Bone marrow (tissue), 2 donors: ENCODE results near the gene SLC25A41.
A peak's percentile ranks its signal among the peaks of the same experiment; 100 is the strongest.
"Not testable (repeated sequence)": the region's sequence is repeated elsewhere in the genome, so short reads cannot be mapped to it uniquely, and the experiment has no call there.

Experiments used
- DNase-seq, 2 donors: peaks; one replicate each; lab custom pipeline; 2025; lab: John Stamatoyannopoulos, UW

Gene SLC25A41

DNA sequence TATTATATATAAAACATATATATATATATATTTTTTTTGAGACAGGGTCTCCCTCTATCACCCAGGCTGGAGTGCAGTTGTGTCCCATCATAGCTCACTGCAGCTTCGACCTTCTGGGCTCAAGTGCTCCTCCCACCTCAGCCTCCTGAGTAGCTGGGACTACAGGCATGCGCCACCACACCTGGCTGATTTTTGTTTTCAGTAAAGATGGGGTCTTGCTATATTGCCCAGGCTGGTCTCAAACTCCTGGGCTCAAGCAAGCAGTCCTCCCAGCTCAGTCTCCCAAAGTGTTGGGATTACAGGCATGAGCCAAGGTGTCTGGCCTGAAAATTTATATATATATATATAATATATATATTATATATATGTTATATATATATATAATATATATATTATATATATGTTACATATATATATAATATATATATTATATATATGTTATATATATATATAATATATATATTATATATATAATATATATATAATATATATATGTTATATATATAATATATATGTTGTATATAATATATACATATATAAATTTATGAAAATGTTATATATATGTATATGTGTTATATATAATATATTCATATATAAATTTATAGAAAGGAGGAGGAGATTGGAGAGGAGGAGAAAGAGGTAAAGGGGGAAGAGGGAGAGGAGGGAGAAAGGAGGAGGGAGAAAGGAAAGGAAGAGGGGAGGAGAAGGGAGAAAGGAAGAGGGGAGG lies 4.7 kb downstream of the SLC25A41 start:
- not testable (repeated sequence) for DNase-seq

- DNase-seq: no peak
Observed at GRCh38 chr19:6427131-6427530, 6.4 kb downstream of the SLC25A41 start.

- DNase-seq: no peak
Observed at GRCh38 chr19:6425732-6426620, 7.6 kb downstream of the SLC25A41 start.

DNA sequence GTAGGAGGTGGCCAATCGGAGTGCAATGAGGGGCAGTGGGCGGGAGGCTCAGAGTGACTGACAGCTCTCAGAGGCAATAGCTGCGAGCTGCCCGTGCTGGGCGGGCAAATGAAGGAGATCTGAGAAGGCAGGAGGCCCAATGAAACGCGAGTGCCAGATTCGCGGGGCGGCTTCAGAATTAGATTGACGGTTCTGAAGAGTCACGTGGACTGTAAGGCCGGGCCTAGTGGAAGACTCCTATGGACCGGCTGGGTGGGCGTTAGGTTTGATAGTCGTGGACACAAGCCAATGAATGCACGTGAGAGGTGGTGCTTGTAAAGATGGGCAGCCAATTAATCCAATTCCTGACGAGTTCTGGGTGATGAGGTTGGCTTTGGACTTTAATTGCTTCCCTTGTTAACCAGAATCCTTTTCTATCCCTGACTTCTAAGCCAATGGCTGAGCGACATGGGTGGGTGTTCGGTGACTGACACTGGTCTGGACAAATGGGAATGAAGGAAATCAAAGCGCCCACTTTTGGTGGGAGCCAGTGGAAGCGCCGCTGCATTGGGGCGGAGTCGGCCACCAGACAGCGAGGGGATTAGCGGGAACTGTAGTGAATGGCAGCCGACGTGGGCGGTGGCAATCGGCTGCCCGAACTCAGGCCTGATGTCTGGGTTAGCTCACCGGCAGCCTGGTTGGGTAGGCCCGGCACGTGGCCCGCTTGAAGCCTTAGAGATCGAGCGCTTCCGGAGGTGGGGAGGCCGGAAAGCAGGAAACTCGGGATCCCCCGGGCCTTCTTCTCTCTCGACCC lies 8.4 kb downstream of the SLC25A41 start:
- peak; percentile 97 to 100 for DNase-seq

GRCh38 chr19:6424195-6424938 lies 9.2 kb downstream of the SLC25A41 start, which contains the start of gene KHSRP:
Gene KHSRP, minus strand, starts transcription at chr19:6424811. Its CDS starts 110 bp downstream, at chr19:6424701.
- peak in 1 of 2 donors; percentile 97 for DNase-seq

DNA sequence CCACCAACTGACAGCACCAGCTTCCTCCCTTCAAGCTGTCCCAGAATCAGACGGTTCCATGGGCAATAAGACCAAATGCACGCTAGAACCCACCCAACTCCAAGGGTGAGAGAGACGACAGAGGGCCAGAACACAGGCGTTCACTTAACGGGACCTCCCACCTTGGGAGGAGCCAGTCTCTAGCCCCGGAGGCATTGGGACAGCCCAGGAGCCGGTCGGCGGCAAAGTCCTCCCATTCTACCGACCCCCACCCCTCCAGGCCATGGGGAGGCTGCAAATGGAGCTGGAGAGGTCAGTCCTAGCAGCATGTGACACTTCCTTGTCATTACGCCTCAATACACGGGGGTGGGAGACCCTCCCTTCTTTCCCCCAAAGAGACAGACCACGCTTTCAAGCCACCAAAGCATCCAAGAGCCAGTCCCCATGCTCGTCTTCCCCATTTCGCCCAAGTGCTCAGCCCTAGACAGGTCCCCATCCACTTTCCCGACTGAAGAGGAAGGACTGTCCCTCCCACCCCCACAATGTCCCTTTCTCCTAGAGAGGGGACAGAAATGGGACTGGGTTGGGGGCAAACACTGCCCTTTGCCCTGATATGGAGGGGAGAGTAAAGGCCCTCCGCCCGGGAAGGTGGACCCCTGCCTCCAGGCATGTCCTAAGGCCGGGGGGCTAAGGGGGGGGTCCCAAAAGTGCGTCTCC lies 9.9 kb downstream of the SLC25A41 start:
- no peak for DNase-seq

DNA sequence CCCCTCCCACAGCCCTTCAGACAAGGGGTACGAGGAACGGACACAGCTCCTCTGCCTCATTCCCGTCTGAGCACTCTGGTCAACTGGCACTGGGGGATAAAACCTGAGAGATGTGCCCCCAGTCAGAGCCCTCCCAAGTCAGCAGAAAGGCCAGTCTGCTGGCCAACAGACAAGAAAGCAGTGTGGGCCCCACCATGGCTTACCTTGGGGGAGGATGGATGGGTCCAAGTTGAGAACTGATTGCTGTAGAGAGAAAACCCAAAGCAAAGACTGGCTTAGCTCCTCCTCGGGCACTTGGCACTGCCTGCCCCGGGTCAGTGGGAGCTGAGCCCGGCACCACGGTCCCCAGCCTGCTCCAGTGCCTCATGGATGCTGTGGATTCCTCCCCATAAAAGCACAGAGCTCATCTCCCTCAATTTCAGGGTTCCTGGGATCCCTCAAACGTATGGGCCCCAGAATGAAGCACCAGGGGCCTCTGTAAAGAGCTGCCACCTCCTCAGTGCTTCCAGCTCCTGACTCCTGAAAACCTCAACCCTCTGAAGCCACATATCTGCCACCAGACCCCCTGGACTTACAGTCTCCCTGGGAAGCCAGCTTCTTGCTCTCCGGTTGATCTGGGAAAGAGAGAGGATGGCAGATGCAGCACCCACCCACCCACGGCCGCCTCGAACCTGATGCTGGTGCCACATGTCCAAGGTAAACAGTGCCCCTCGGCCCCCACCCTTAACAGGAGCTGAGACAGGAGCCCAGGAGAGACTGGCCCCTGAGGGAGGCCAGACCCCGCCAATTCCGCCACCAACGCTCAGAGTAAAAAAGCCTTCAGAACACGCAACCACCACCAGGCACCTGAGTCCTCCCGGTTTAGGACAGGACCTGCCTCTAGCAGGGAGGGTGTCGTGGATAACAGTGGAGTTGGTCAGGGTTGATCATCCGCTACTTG lies 12.2 kb downstream of the SLC25A41 start:
- no peak for DNase-seq

- no peak for DNase-seq
Observed at GRCh38 chr19:6418562-6418932, 15.0 kb downstream of the SLC25A41 start.

- no peak for DNase-seq
Observed at GRCh38 chr19:6417713-6418561, 15.6 kb downstream of the SLC25A41 start.

GRCh38 chr19:6416658-6417405 lies 16.7 kb downstream of the SLC25A41 start:
- DNase-seq: no peak

GRCh38 chr19:6415591-6416190 lies 17.9 kb downstream of the SLC25A41 start:
- DNase-seq: no peak

GRCh38 chr19:6414793-6415590 lies 18.6 kb downstream of the SLC25A41 start:
- DNase-seq: no peak

DNA sequence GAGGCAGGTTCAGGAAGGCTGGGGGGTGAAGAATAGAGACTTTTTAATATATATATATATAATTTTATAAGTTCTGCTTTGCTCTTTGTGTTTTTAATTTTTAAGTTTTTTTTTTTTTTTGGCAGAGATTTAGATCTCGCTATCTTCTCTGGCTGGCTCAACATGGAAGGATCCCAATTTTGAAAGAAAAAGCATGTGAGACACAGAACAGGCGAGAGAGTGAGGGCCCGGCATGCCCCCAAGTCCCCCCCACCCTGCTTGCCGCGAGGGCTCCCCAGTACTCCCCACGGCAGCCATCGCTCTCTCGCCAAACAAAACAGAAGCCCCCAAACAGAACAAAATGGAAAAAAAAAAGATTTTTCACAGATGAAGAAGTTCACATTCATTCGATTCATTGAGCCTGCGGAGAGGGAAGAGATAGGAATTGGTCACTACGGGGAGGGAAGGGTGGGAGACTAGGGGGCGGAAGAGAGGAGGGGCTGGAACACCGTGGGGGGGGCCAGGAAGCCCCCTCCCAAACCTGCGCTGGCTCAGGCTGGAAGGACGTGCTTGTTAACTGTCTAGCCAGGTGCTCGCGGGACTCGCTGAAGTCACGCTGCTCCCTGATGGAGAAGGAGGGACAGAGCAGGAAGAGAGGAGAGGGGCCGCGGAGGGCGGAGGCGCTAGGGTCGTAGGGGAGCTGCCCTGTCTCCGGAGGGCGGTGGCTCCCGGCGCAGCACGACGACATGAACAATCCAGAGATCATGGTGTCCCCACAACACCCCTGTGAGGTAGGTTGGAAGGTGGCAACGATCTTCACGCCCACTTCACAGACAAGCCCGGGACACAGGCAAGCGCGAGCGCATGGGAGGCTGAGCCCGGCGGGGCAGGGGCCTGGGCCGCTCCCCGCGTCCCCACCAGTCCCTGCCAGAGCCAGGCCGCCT lies 19.6 kb downstream of the SLC25A41 start:
- DNase-seq: no peak

GRCh38 chr19:6413291-6413690 lies 20.3 kb downstream of the SLC25A41 start:
- no peak for DNase-seq

DNA sequence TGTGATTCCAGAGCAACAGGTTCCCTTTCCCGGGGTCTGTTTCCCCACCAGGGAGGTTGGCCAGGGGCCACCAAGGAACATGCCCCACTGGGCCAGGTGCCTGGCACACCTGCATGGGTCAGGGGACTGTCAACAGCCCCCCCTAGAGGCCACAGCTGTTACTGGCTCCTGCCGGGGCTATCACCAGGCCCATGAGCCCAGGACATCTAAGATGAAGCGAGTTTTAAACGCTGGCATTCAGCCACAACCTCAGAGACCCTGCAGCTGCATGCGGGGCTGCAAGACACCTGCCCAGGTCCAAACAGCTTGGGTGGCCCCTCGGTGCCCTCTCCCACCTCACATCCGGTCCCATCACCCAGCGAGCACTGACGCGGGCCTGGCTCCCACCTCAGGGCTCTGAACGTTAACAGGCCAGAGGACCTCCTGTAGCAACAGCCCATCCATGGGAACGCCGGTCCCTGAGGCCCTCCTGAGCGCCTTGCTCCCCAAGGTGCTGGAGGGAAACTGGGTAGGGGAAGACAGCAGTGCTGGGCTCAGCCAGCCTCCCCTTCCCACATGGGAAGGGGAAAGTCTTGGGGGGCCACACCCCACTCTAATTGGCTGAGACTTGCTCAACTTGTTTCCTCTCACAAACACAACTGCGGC lies 21.0 kb downstream of the SLC25A41 start:
- no peak for DNase-seq
